HepG2 (cell line): ENCODE data around the gene PPP4R3A. TPM values are rescaled to one million over a fixed set of nuclear protein-coding genes. Genes with fewer than 3 reads are reported as not detected.
A peak's percentile ranks its signal among the peaks of the same experiment; 100 is the strongest.

Source experiments
- ELF1 ChIP-seq: sonication (generic); formaldehyde crosslinking; IDR thresholded peaks from 2 replicates; pipeline ENCODE4 v1.4.0; 2020; ENCODE audit warnings: missing genetic modification reagents
- FOXC1 ChIP-seq: sonication (generic); formaldehyde crosslinking; IDR thresholded peaks from 2 replicates; pipeline ENCODE4 v1.8.0; 2022; ENCODE audit warnings: mild to moderate bottlenecking, missing genetic modification reagents, borderline replicate concordance
- MBNL3 ChIP-seq: fragments of 250-450 bp; sonication (Bioruptor Pico); conservative IDR thresholded peaks from 2 replicates; pipeline ENCODE4 v1.8.0; 2022; ENCODE audit warnings: mild to moderate bottlenecking, inconsistent platforms
- MEF2D ChIP-seq: sonication (generic); formaldehyde crosslinking; IDR thresholded peaks from 2 replicates; pipeline ENCODE4 v1.5.1; 2020; ENCODE audit warnings: mild to moderate bottlenecking, missing genetic modification reagents
- NBN ChIP-seq: fragments of 450-650 bp; conservative IDR thresholded peaks from 2 replicates; pipeline ENCODE4 v1.6.1; 2017
- PHF5A ChIP-seq: IDR thresholded peaks from one replicate; pipeline ENCODE4 v1.6.1; 2018; ENCODE audit warnings: low read depth, missing genetic modification reagents; ENCODE audit not compliant: unreplicated experiment
- PRDM15 ChIP-seq: sonication (generic); formaldehyde crosslinking; IDR thresholded peaks from 2 replicates; pipeline ENCODE4 v1.4.0; 2020; ENCODE audit warnings: missing genetic modification reagents
- ZBTB10 ChIP-seq: sonication (generic); formaldehyde crosslinking; IDR thresholded peaks from 2 replicates; pipeline ENCODE4 v1.4.0; 2020; ENCODE audit warnings: missing genetic modification reagents, borderline replicate concordance
- ZNF12 ChIP-seq: sonication (generic); formaldehyde crosslinking; IDR thresholded peaks from 2 replicates; pipeline ENCODE4 v1.5.0; 2020; ENCODE audit warnings: missing genetic modification reagents
- ZNF24 ChIP-seq: fragments of 450-650 bp; IDR thresholded peaks from 2 replicates; pipeline ENCODE4 v1.6.1; 2017; ENCODE audit warnings: antibody characterized with exemption, mild to moderate bottlenecking
- ZNF260 ChIP-seq: sonication (generic); formaldehyde crosslinking; IDR thresholded peaks from 2 replicates; pipeline ENCODE4 v1.4.0; 2020; ENCODE audit warnings: missing genetic modification reagents, low read depth, mild to moderate bottlenecking, borderline replicate concordance
- ZNF598 ChIP-seq: sonication (generic); formaldehyde crosslinking; IDR thresholded peaks from 2 replicates; pipeline ENCODE4 v1.5.1; 2020; ENCODE audit warnings: mild to moderate bottlenecking, missing genetic modification reagents, borderline replicate concordance
- ZNF878 ChIP-seq: sonication (generic); formaldehyde crosslinking; IDR thresholded peaks from 2 replicates; pipeline ENCODE4 v1.8.1; 2023; ENCODE audit warnings: mild to moderate bottlenecking, missing genetic modification reagents, moderate library complexity
- ZSCAN30 ChIP-seq: sonication (generic); formaldehyde crosslinking; IDR thresholded peaks from 2 replicates; pipeline ENCODE4 v1.5.0; 2020; ENCODE audit warnings: mild to moderate bottlenecking, missing genetic modification reagents
- polyA plus RNA-seq, 8 experiments: library from polyadenylated mRNA; depleted of rRNA in 3 of 8; stranded (reverse) in 7 of 8; unstranded in 1 of 8; fragments of >200 nt; fragmentation: Illumina TruSeq in 4 of 8; extraction: Trizol in 4 of 8; gene quantifications; 2 replicates each; pipeline versions ENCODE4 v1.2.1 to v1.2.3, GENCODE V29; 2011 to 2016; ENCODE audit warnings: low read depth in 4 of 8, missing spikeins in 1 of 8, mixed read lengths in 1 of 8; ENCODE audit not compliant: insufficient read depth in 1 of 8
- total RNA-seq, 5 experiments: library from RNA; depleted of rRNA; stranded (reverse); fragments of >200 nt; fragmentation: Illumina TruSeq; extraction: Trizol; gene quantifications; 2 replicates each; pipeline ENCODE4 v1.2.3, GENCODE V29; 2016; ENCODE audit warnings: low read depth in 1 of 5
- TF ChIP-seq, protein P1 (sequence below): fragments of 450-650 bp; IDR thresholded peaks from 2 replicates; pipeline ENCODE4 v1.6.1; 2016
- TF ChIP-seq, protein P2 (sequence below): sonication (generic); formaldehyde crosslinking; IDR thresholded peaks from 2 replicates; pipeline ENCODE4 v1.8.1; 2023; ENCODE audit warnings: missing genetic modification reagents, mild to moderate bottlenecking, borderline replicate concordance

Gene PPP4R3A
- total and polyA plus RNA-seq, 2 of the 13 experiments (the other 11 are each of a cell fraction or from before 2014, with no cell fraction given) = 22.5 to 57.4 TPM

GRCh38 chr14:91418387-91419043, 91.6 kb downstream of the PPP4R3A start (continued):
- no peak for TF ChIP-seq ZSCAN30
- TF ChIP-seq MBNL3 (CRISPR knock-in tag) = no peak
- no peak for TF ChIP-seq ZNF12
- 0 out of 2 replicates have a peak, but pooled peaks have one; percentile 20 for TF ChIP-seq ELF1 (CRISPR knock-in tag)
- TF ChIP-seq ZNF598 (CRISPR knock-in tag) = no peak
- TF ChIP-seq ZNF260 (CRISPR knock-in tag) = no peak
- TF ChIP-seq FOXC1 (CRISPR knock-in tag) = peak; percentile 55
- no peak for TF ChIP-seq NBN
- peak; percentile 68; the same call in 1 of the 2 replicates for TF ChIP-seq MEF2D (CRISPR knock-in tag)
- TF ChIP-seq, protein P1, sequence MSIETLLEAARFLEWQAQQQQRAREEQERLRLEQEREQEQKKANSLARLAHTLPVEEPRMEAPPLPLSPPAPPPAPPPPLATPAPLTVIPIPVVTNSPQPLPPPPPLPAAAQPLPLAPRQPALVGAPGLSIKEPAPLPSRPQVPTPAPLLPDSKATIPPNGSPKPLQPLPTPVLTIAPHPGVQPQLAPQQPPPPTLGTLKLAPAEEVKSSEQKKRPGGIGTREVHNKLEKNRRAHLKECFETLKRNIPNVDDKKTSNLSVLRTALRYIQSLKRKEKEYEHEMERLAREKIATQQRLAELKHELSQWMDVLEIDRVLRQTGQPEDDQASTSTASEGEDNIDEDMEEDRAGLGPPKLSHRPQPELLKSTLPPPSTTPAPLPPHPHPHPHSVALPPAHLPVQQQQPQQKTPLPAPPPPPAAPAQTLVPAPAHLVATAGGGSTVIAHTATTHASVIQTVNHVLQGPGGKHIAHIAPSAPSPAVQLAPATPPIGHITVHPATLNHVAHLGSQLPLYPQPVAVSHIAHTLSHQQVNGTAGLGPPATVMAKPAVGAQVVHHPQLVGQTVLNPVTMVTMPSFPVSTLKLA = no peak
- TF ChIP-seq ZNF24 = no peak
- no peak for TF ChIP-seq ZBTB10 (CRISPR knock-in tag)
- no peak for TF ChIP-seq PHF5A (CRISPR knock-in tag)
- TF ChIP-seq, protein P2, sequence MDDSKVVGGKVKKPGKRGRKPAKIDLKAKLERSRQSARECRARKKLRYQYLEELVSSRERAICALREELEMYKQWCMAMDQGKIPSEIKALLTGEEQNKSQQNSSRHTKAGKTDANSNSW = 0 out of 2 replicates have a peak, but pooled peaks have one; percentile 17
- 0 out of 2 replicates have a peak, but pooled peaks have one; percentile 21 for TF ChIP-seq ZNF878 (CRISPR knock-in tag)
- no peak for TF ChIP-seq PRDM15
